OCI-LY7 (cell line): ENCODE measurements around the gene CHPT1. TPM values are rescaled to one million over a fixed set of nuclear protein-coding genes. Genes with fewer than 3 reads are reported as not detected.

ENCODE experiments used
- BruUV-seq: library from RNA; stranded (reverse); fragments of 400-500 nt; replicated peaks from 2 replicates; lab custom pipeline; 2021; lab: Mats Ljungman, UMichigan
- CTCF ChIA-PET: fragments of 300-600 bp; sonication (Branson Sonifier 250); formaldehyde crosslinking; loops from one replicate; lab custom pipeline; 2022; ENCODE audit warnings: antibody characterized with exemption; ENCODE audit not compliant: unreplicated experiment; lab: Charles Lee
- POLR2A ChIA-PET: fragments of 300-600 bp; sonication (Branson Sonifier 250); formaldehyde crosslinking; loops from one replicate; lab custom pipeline; 2022; ENCODE audit warnings: antibody characterized with exemption; lab: Charles Lee
- DNase-seq: peaks from one replicate; pipeline ENCODE4 v3.0.0-alpha.2; 2015; ENCODE audit warnings: low spot score
- H2AFZ ChIP-seq: fragments of 200-600 bp; sonication (generic), shearing (Covaris generic); 2 replicates; pipeline ENCODE4 v1.6.1; 2014; ENCODE audit warnings: mild to moderate bottlenecking, antibody characterized with exemption, low read length, moderate library complexity
- H3K27ac ChIP-seq: fragments of 200-600 bp; sonication (generic); 2 replicates; pipeline ENCODE4 v1.5.1; 2014; ENCODE audit warnings: mixed run types, low read depth, mild to moderate bottlenecking, moderate library complexity, low read length, inconsistent platforms; ENCODE audit not compliant: poor library complexity, severe bottlenecking
- H3K36me3 ChIP-seq: fragments of 200-600 bp; sonication (generic); 2 replicates; pipeline ENCODE4 v1.6.1; 2014; ENCODE audit warnings: mild to moderate bottlenecking, antibody characterized with exemption, low read length, moderate library complexity, mixed read lengths; ENCODE audit not compliant: insufficient read depth
- H3K4me1 ChIP-seq: fragments of 200-600 bp; sonication (generic); 2 replicates; pipeline ENCODE4 v1.5.1; 2014; ENCODE audit warnings: mild to moderate bottlenecking, low read length; ENCODE audit not compliant: insufficient read depth, poor library complexity, severe bottlenecking
- H3K4me2 ChIP-seq: fragments of 200-600 bp; sonication (generic); 2 replicates; pipeline ENCODE4 v1.6.1; 2014; ENCODE audit warnings: mild to moderate bottlenecking, low read length
- H3K4me3 ChIP-seq: fragments of 200-600 bp; sonication (generic); 2 replicates; pipeline ENCODE4 v1.5.1; 2014; ENCODE audit warnings: mild to moderate bottlenecking, low read depth, low read length; ENCODE audit not compliant: poor library complexity, severe bottlenecking
- H3K79me2 ChIP-seq: fragments of 200-600 bp; sonication (generic); 2 replicates; pipeline ENCODE4 v1.6.1; 2016; ENCODE audit warnings: low read depth, mild to moderate bottlenecking, low read length, moderate library complexity, mixed read lengths; ENCODE audit not compliant: insufficient read depth
- H3K9me2 ChIP-seq: fragments of 200-600 bp; sonication (generic); 2 replicates; pipeline ENCODE4 v1.6.1; 2016; ENCODE audit warnings: mild to moderate bottlenecking, low read length, mixed read lengths; ENCODE audit not compliant: insufficient read depth
- H3K9me3 ChIP-seq: fragments of 200-600 bp; sonication (generic); 2 replicates; pipeline ENCODE4 v1.6.1; 2014; ENCODE audit warnings: mild to moderate bottlenecking, mixed run types, low read length, mixed read lengths
- H4K20me1 ChIP-seq: fragments of 200-600 bp; sonication (generic); 2 replicates; pipeline ENCODE4 v1.6.1; 2014; ENCODE audit warnings: mild to moderate bottlenecking, antibody characterized with exemption, low read length, moderate library complexity, mixed read lengths; ENCODE audit not compliant: insufficient read depth
- CTCF ChIP-seq: fragments of 200-600 bp; sonication (generic); conservative IDR thresholded peaks from 2 replicates; pipeline ENCODE4 v1.5.1; 2014; ENCODE audit warnings: mild to moderate bottlenecking, antibody characterized with exemption, low read length, moderate library complexity, mixed read lengths
- EZH2phosphoT487 ChIP-seq: fragments of 200-600 bp; sonication (generic); IDR thresholded peaks from 2 replicates; pipeline ENCODE4 v1.6.1; 2018; ENCODE audit warnings: low read depth, borderline replicate concordance, mild to moderate bottlenecking, mixed run types, antibody characterized with exemption, low read length, moderate library complexity, mixed read lengths
- intact Hi-C: fragments of 100-400 bp; cut with micrococcal nuclease; formaldehyde crosslinking; loops from one replicate; pipeline ENCODE4 v1.10.0; 2022; ENCODE audit not compliant: unreplicated experiment
- total RNA-seq, 2 experiments: library from RNA; depleted of rRNA in 1 of 2; stranded (reverse); fragments of >200 nt in 1 of 2; shearing (Covaris generic) in 1 of 2; gene quantifications; 2 replicates each; pipeline ENCODE4 v1.2.3, GENCODE V29; 2014 to 2022

The CHPT1 gene
- total RNA-seq, 2 experiments from 2014 or later = 44.3 to 56.6 TPM

- H3K36me3 ChIP-seq = peaks cover 75% of the 10 kb centered on the region
- ChIA-PET POLR2A (interaction anchor here (0.8 to 2.2 kb wide), 8 partner anchors 9 to 85 kb away, joined by 3 to 11 read pairs (median 6); no protein-coding TSS in a partner anchor), CTCF (interaction anchor here (0.8 kb wide), 1 partner anchor 64 kb away, joined by 3 read pairs; no protein-coding TSS in a partner anchor)
- intact Hi-C loops = loop anchor here (2.0 to 5.0 kb wide), 2 partner anchors 189 to 267 kb away; no protein-coding TSS in a partner anchor
- no peaks in the 10 kb centered on the region for H4K20me1 ChIP-seq
- H3K4me3 ChIP-seq = no peak overlapping the region
- TF ChIP-seq EZH2phosphoT487 (no peak), CTCF (peak; percentile 94)
- no peaks in the 10 kb centered on the region for H3K79me2 ChIP-seq
- H3K27ac ChIP-seq = no peak overlapping the region
- H3K4me1 ChIP-seq = no peaks in the 10 kb centered on the region
- no peak overlapping the region for H2AFZ ChIP-seq
- H3K9me3 ChIP-seq = no peaks in the 10 kb centered on the region
- H3K4me2 ChIP-seq = no peak overlapping the region
- no TSS peak for BruUV-seq
- H3K9me2 ChIP-seq = no peaks in the 10 kb centered on the region
- peak; percentile 62 for DNase-seq
Observed at GRCh38 chr12:101759396-101760047, 62.1 kb downstream of the CHPT1 start.

- Histone ChIP-seq H3K36me3 (peaks cover 74% of the 10 kb centered on the region), H2AFZ (no peak overlapping the region), H3K9me3 (no peaks in the 10 kb centered on the region), H3K4me2 (no peak overlapping the region), H4K20me1 (no peaks in the 10 kb centered on the region), H3K4me3 (no peak overlapping the region), H3K79me2 (no peaks in the 10 kb centered on the region), H3K9me2 (no peaks in the 10 kb centered on the region), H3K27ac (no peak overlapping the region), H3K4me1 (no peaks in the 10 kb centered on the region)
- no peak for DNase-seq
- intact Hi-C loops = no loop called here
- POLR2A ChIA-PET = interaction anchor here (1.5 to 2.2 kb wide), 4 partner anchors 10 to 17 kb away, joined by 4 to 11 read pairs (median 6); no protein-coding TSS in a partner anchor
- TF ChIP-seq EZH2phosphoT487 = no peak
- TF ChIP-seq CTCF = no peak
- CTCF ChIA-PET = no interaction called here
- no TSS peak for BruUV-seq
Observed at GRCh38 chr12:101761350-101761749, 63.9 kb downstream of the CHPT1 start.

- intact Hi-C loops = no loop called here
- no peak for DNase-seq
- no peak overlapping the region for H2AFZ ChIP-seq
- no peak overlapping the region for H3K4me3 ChIP-seq
- BruUV-seq = no TSS peak
- H3K79me2 ChIP-seq = no peaks in the 10 kb centered on the region
- H3K9me2 ChIP-seq = no peaks in the 10 kb centered on the region
- no peaks in the 10 kb centered on the region for H4K20me1 ChIP-seq
- H3K4me1 ChIP-seq = no peaks in the 10 kb centered on the region
- TF ChIP-seq CTCF (no peak), EZH2phosphoT487 (no peak)
- no peak overlapping the region for H3K4me2 ChIP-seq
- ChIA-PET POLR2A (interaction anchor here (0.6 to 1.8 kb wide), 5 partner anchors 10 to 364 kb away, joined by 4 to 7 read pairs (median 4); no protein-coding TSS in a partner anchor), CTCF (no interaction called here)
- no peak overlapping the region for H3K27ac ChIP-seq
- H3K9me3 ChIP-seq = no peaks in the 10 kb centered on the region
- peaks cover 73% of the 10 kb centered on the region for H3K36me3 ChIP-seq
Observed at GRCh38 chr12:101761781-101762180, 64.3 kb downstream of the CHPT1 start.
